Smooth muscle cell (in vitro differentiated cells): ENCODE results near the gene UGT2A1. TPM values are rescaled to one million over a fixed set of nuclear protein-coding genes. Genes with fewer than 3 reads are reported as not detected.
"Not testable (repeated sequence)": the region's sequence is repeated elsewhere in the genome, so short reads cannot be mapped to it uniquely, and the experiment has no call there.

Experiments
- DNase-seq: peaks from one replicate; lab custom pipeline; 2025; ENCODE audit not compliant: unreplicated experiment; lab: John Stamatoyannopoulos, UW
- H2AFZ ChIP-seq: fragments of 200-600 bp; sonication (generic); 2 replicates; pipeline ENCODE4 v1.6.0; 2016; ENCODE audit warnings: antibody characterized with exemption, low read depth, mild to moderate bottlenecking
- H3F3A ChIP-seq: fragments of 200-600 bp; sonication (generic); 2 replicates; pipeline ENCODE4 v1.6.0; 2017; ENCODE audit warnings: antibody characterized with exemption, low read depth
- H3K27ac ChIP-seq: fragments of 200-600 bp; sonication (generic); 2 replicates; pipeline ENCODE4 v1.5.1; 2016; ENCODE audit warnings: low read depth, mild to moderate bottlenecking
- H3K27me3 ChIP-seq: fragments of 200-600 bp; sonication (generic); 2 replicates; pipeline ENCODE4 v1.6.1; 2016; ENCODE audit warnings: low read depth, mild to moderate bottlenecking
- H3K36me3 ChIP-seq: fragments of 200-600 bp; sonication (generic); 2 replicates; pipeline ENCODE4 v1.5.1; 2016; ENCODE audit warnings: low read depth
- H3K4me1 ChIP-seq: fragments of 200-600 bp; sonication (generic); 2 replicates; pipeline ENCODE4 v1.5.1; 2016; ENCODE audit warnings: low read depth
- H3K4me2 ChIP-seq: fragments of 200-600 bp; sonication (generic); 2 replicates; pipeline ENCODE4 v1.6.0; 2016; ENCODE audit warnings: mild to moderate bottlenecking
- H3K4me3 ChIP-seq: fragments of 200-600 bp; sonication (generic); 2 replicates; pipeline ENCODE4 v1.5.1; 2016; ENCODE audit warnings: mild to moderate bottlenecking
- H3K79me2 ChIP-seq: fragments of 200-600 bp; sonication (generic); 2 replicates; pipeline ENCODE4 v1.6.0; 2016; ENCODE audit warnings: low read depth, mild to moderate bottlenecking
- H3K9ac ChIP-seq: fragments of 200-600 bp; sonication (generic); 2 replicates; pipeline ENCODE4 v1.6.0; 2016; ENCODE audit warnings: low read depth
- H3K9me3 ChIP-seq: fragments of 200-600 bp; sonication (generic); replicated peaks from 2 replicates; pipeline ENCODE4 v1.5.1; 2016; ENCODE audit warnings: low read depth
- H4K20me1 ChIP-seq: fragments of 200-600 bp; sonication (generic); 2 replicates; pipeline ENCODE4 v1.6.0; 2016; ENCODE audit warnings: low read depth
- WGBS: methylation state at CpG from one replicate; pipeline ENCODE4 v1.1.7; 2016; ENCODE audit warnings: low lambda C conversion rate; 5-methylcytosine and 5-hydroxymethylcytosine counted together
- polyA plus RNA-seq: library from polyadenylated mRNA; unstranded; fragments of >200 nt; fragmentation: Nextera tagmentation; extraction: Ambion mirVana; gene quantifications from 2 replicates; pipeline ENCODE4 v1.2.1, GENCODE V29; 2016
- total RNA-seq: library from RNA; depleted of rRNA; stranded (reverse); fragments of >200 nt; gene quantifications from 2 replicates; pipeline ENCODE4 v1.2.3, GENCODE V29; 2014
- TF ChIP-seq, protein P1 (sequence below): fragments of 200-600 bp; sonication (generic); IDR thresholded peaks from 2 replicates; pipeline ENCODE4 v1.5.1; 2017; ENCODE audit warnings: borderline replicate concordance, mild to moderate bottlenecking, antibody characterized with exemption; ENCODE audit not compliant: insufficient read depth, poor library complexity, severe bottlenecking

Gene UGT2A1
- total and polyA plus RNA-seq, 2 experiments from 2014 or later = not detected

DNA sequence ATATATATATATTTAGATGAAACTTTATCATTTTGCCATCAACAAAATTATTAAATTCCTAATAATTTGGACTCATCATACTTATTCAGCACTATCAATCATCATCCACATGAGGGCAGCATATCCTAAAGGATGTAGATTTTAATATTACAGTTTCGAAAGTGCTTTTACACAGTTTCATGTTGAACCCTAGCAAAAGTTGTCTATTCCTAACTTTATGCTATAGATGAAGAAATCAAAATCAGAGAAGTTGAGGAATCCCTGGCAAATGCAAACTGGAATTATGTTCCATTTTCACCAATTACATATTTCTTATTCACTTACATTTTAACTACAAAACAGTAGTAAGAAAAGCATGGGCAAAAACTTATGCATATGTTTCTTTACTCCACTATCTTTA lies 36.6 kb upstream of the UGT2A1 start:
- H3K4me2 ChIP-seq = peak overlapping the region; percentile 22
- no peak overlapping the region for H3K27ac ChIP-seq
- no peaks in the 10 kb centered on the region for H3K27me3 ChIP-seq
- H2AFZ ChIP-seq = no peak overlapping the region
- WGBS = 30% methylated on average over 1 of the region's 1 CpG
- no peaks in the 10 kb centered on the region for H4K20me1 ChIP-seq
- TF ChIP-seq, protein P1, sequence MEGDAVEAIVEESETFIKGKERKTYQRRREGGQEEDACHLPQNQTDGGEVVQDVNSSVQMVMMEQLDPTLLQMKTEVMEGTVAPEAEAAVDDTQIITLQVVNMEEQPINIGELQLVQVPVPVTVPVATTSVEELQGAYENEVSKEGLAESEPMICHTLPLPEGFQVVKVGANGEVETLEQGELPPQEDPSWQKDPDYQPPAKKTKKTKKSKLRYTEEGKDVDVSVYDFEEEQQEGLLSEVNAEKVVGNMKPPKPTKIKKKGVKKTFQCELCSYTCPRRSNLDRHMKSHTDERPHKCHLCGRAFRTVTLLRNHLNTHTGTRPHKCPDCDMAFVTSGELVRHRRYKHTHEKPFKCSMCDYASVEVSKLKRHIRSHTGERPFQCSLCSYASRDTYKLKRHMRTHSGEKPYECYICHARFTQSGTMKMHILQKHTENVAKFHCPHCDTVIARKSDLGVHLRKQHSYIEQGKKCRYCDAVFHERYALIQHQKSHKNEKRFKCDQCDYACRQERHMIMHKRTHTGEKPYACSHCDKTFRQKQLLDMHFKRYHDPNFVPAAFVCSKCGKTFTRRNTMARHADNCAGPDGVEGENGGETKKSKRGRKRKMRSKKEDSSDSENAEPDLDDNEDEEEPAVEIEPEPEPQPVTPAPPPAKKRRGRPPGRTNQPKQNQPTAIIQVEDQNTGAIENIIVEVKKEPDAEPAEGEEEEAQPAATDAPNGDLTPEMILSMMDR = peak; percentile 74
- H3K79me2 ChIP-seq = no peaks in the 10 kb centered on the region
- no peaks in the 10 kb centered on the region for H3F3A ChIP-seq
- no peaks in the 10 kb centered on the region for H3K9me3 ChIP-seq
- DNase-seq = no peak
- no peak overlapping the region for H3K9ac ChIP-seq
- H3K4me3 ChIP-seq = no peak overlapping the region
- H3K4me1 ChIP-seq = no peaks in the 10 kb centered on the region
- H3K36me3 ChIP-seq = no peaks in the 10 kb centered on the region

DNA sequence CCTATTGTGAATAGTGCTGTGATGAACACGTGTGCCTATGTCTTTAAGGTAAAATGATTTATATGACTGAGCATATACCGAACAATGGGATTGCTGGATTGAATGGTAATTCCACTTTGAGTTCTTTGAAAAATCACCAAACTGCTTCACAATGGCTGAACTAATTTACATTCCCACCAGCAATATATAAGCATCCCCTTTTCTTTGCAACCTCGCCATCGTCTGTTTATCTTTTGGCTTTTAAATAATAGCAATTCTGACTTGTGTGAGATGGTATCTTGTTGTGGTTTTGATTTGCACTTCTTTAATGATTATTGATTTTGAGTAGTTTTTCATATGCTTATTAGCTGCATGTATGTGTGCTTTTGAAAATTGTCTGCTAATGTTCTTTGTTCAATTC lies 31.8 kb upstream of the UGT2A1 start:
- no peaks in the 10 kb centered on the region for H3K36me3 ChIP-seq
- H3K4me1 ChIP-seq = no peaks in the 10 kb centered on the region
- H3K9ac ChIP-seq = no peak overlapping the region
- H3K27ac ChIP-seq = no peak overlapping the region
- 62% methylated on average over 4 of the region's 4 CpGs for WGBS
- no peaks in the 10 kb centered on the region for H3K9me3 ChIP-seq
- H4K20me1 ChIP-seq = no peaks in the 10 kb centered on the region
- no peak overlapping the region for H3K4me2 ChIP-seq
- no peaks in the 10 kb centered on the region for H3K27me3 ChIP-seq
- no peak overlapping the region for H3K4me3 ChIP-seq
- no peak for DNase-seq
- no peaks in the 10 kb centered on the region for H3F3A ChIP-seq
- H2AFZ ChIP-seq = no peak overlapping the region
- H3K79me2 ChIP-seq = no peaks in the 10 kb centered on the region
- TF ChIP-seq, protein P1 = no peak

GRCh38 chr4:69668680-69669079 lies 15.6 kb upstream of the UGT2A1 start:
- no peaks in the 10 kb centered on the region for H3K79me2 ChIP-seq
- no peak overlapping the region for H3K9ac ChIP-seq
- no peaks in the 10 kb centered on the region for H3K9me3 ChIP-seq
- H4K20me1 ChIP-seq = no peaks in the 10 kb centered on the region
- no peak for DNase-seq
- H2AFZ ChIP-seq = no peak overlapping the region
- H3K27ac ChIP-seq = no peak overlapping the region
- H3K4me2 ChIP-seq = no peak overlapping the region
- no peaks in the 10 kb centered on the region for H3K36me3 ChIP-seq
- H3K27me3 ChIP-seq = no peaks in the 10 kb centered on the region
- H3F3A ChIP-seq = no peaks in the 10 kb centered on the region
- no peak overlapping the region for H3K4me3 ChIP-seq
- TF ChIP-seq, protein P1 = no peak
- H3K4me1 ChIP-seq = no peaks in the 10 kb centered on the region

GRCh38 chr4:69664009-69664408 lies 11.0 kb upstream of the UGT2A1 start:
- not testable (repeated sequence) for H3K4me3 ChIP-seq, H3K36me3 ChIP-seq, H3K4me2 ChIP-seq, H3K9ac ChIP-seq, H3F3A ChIP-seq, H3K79me2 ChIP-seq, H4K20me1 ChIP-seq, H3K27me3 ChIP-seq, H3K9me3 ChIP-seq, DNase-seq, H3K4me1 ChIP-seq, H3K27ac ChIP-seq, H2AFZ ChIP-seq
- 63% methylated on average over 22 of the region's 22 CpGs for WGBS

- H3K27ac ChIP-seq, H2AFZ ChIP-seq, H3K79me2 ChIP-seq, H3K4me3 ChIP-seq, H3F3A ChIP-seq, H3K36me3 ChIP-seq, H3K9me3 ChIP-seq, H3K4me2 ChIP-seq, H3K9ac ChIP-seq, H4K20me1 ChIP-seq, H3K4me1 ChIP-seq, H3K27me3 ChIP-seq, DNase-seq: not testable (repeated sequence)
- 81% methylated on average over 4 of the region's 4 CpGs for WGBS
These were observed 8.2 kb upstream of the UGT2A1 start for GRCh38 chr4:69661130-69661803.
